GM18861 (cell line): Measurements from ENCODE around the gene TNNI3K.

Source experiments
- ATAC-seq: cut with Tn5 transposase; IDR thresholded peaks from one replicate; pipeline ENCODE4 v1.9.1; 2021; ENCODE audit not compliant: unreplicated experiment

The TNNI3K gene

GRCh38 chr1:74534241-74534640 lies 299.1 kb downstream of the TNNI3K start:
- no peak for ATAC-seq

GRCh38 chr1:74545821-74546220 lies 310.6 kb downstream of the TNNI3K start:
- ATAC-seq: no peak

GRCh38 chr1:74548961-74549750 lies 314.0 kb downstream of the TNNI3K start:
- no peak for ATAC-seq

GRCh38 chr1:74549932-74550331 lies 314.7 kb downstream of the TNNI3K start:
- ATAC-seq: no peak

- no peak for ATAC-seq
These were observed 335.8 kb downstream of the TNNI3K start for GRCh38 chr1:74570797-74571492.

- ATAC-seq: no peak
These were observed 336.3 kb downstream of the TNNI3K start for GRCh38 chr1:74571493-74571800.

GRCh38 chr1:74571891-74572290 lies 336.7 kb downstream of the TNNI3K start:
- ATAC-seq: no peak

- ATAC-seq: no peak
These were observed 342.9 kb downstream of the TNNI3K start for GRCh38 chr1:74578101-74578500.

GRCh38 chr1:74579425-74579824 lies 344.2 kb downstream of the TNNI3K start:
- peak; percentile 99 for ATAC-seq

GRCh38 chr1:74583397-74583796 lies 348.2 kb downstream of the TNNI3K start:
- no peak for ATAC-seq

- no peak for ATAC-seq
These were observed 349.0 kb downstream of the TNNI3K start for GRCh38 chr1:74584185-74584584.

- no peak for ATAC-seq
These were observed 351.2 kb downstream of the TNNI3K start for GRCh38 chr1:74586253-74586897.

- no peak for ATAC-seq
These were observed 352.7 kb downstream of the TNNI3K start for GRCh38 chr1:74587888-74588287.

- ATAC-seq: no peak
These were observed 355.1 kb downstream of the TNNI3K start for GRCh38 chr1:74590288-74590687.

- no peak for ATAC-seq
These were observed 356.8 kb downstream of the TNNI3K start for GRCh38 chr1:74591949-74592348.

- no peak for ATAC-seq
These were observed 357.6 kb downstream of the TNNI3K start for GRCh38 chr1:74592580-74593355.
